Pons (tissue), 1 donor: ENCODE results near the gene SAFB2.

Source experiments
- DNase-seq: peaks from one replicate; pipeline ENCODE4 v3.0.0-alpha.2; 2016; ENCODE audit warnings: low spot score

Gene SAFB2

DNA sequence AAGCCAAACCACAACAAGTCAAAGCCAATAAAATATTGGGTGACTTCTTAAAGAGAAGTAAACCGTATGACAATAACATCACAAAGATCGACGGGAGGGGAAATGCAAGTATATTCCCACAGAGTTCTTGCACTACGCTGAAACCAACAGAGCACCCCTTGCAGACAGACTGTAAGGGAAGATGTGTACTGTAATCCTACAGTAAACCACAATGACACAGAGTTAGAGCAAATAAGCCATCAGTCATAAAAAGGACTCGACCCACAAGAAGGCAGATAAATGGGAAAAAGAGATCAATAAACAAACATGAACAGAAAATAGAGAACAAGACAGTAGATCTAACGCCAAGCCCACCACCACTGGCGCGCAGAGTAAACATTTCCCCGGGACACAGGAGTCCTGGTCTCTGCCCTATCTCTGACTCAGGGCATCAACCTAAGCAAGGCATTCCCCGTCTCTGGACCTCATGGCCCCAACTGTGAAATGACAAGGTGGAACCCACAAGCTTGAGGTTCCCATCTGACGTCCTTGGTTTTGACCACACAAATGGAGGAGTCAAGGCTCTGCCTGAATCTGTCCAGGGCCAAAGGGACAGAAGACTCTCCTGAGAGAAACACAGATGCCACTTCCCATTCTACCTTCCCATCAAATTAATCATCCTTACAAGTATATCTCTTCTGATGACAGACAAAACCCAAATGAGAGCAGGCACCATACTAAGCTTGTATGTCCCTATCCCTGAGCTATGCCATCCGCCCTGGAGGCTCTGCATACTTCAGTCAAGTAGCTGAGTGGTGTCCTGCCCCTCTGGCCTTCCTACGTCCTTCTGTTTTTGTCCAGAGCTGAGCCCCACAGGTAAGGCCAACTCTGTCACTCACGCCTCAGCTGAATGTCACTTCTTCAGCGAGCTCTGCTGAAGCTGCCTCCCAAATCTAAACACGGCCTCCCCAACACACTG lies 15.0 kb downstream of the SAFB2 start:
- DNase-seq = no peak

DNA sequence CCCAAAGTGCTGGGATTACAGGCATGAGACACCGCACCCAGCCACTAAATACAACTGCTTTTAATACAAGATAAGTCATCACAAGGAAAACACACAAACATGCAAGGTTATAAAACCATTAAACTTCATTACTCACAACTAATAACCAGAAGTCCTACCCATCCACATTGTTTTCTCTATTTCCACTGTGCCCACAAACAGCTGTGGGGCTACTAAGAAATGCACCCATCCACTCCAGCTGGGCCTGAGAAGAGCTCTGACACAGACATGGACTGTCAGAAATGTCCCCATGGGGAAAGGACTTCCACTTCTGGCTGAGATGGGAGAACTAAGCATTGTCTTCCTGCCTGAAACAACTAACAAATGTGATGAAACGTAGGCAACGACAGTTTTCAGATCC lies 17.2 kb downstream of the SAFB2 start:
- DNase-seq = no peak

DNA sequence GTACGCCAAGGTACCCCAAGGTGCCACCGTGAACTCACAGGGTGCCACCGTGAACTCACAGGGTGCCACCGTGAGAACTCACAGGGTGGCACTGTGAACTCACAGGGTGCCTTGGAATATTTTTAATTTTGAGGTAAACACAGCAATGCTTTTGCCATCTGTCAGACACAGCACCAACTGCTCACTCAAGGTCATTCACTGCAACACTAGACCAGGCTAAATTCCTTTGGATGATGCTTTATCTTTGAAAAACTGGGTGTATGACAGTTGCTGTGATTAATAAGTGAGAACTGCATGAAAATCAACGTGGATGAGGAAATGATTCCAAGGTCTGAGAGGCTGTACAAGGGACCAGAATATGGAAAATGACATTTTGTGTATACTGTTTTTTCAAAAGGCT lies 18.9 kb downstream of the SAFB2 start:
- DNase-seq = no peak

DNA sequence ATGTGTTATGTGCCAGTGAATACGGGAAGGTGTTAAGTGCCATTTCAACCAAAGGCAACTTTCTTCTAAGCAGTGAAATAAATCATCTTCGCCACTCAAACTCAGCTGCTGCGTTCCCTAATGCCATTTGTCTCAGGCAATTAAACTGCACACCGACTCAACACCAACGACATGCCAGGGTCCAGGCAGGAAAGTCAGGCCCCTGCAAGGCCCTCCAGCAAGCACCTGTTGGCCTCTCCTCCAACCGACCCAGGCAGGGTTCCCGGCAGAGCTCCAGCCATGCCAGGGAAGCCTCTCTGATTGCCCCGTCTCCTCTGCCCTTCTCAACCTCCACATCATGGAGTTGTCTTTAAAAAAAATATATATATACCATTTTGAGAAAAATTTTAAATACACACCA lies 21.8 kb downstream of the SAFB2 start:
- no peak for DNase-seq

DNA sequence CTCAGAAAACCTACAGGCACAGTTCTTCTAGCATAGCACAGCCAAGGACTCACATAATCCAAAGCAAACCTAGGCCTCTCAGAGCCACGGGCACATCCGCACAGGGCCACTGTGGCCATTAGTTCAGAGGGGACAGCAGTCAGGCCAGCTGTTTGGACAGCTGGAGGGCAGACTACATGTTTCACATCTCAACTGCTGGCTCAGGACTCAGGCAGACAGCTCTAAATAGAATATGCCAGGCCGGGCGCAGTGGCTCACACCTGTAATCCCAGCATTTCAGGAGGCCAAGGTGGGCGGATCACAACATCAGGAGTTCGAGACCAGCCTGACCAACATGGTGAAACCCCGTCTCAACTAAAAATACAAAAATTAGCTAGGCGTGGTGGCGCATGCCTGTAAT lies 26.8 kb downstream of the SAFB2 start:
- DNase-seq = no peak

DNA sequence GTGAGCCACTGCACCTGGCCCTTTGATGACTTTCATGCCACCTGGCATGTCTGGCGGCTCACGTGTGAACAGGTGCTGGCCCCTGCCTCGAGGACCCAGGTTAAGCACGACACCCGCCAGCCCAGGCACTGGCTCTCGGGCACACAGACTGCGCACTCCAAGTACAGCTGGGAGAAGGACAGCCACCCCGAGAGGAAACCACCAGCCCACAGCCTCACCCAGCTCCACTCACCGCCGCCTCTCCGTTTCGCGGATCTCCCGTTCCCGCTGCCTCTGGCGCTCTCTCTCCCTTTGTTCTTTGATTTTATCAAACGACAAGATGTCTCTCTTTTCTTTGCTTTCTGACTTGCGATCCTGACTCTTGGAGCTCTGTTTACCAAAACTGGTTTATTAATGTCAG lies 27.4 kb downstream of the SAFB2 start:
- no peak for DNase-seq

DNA sequence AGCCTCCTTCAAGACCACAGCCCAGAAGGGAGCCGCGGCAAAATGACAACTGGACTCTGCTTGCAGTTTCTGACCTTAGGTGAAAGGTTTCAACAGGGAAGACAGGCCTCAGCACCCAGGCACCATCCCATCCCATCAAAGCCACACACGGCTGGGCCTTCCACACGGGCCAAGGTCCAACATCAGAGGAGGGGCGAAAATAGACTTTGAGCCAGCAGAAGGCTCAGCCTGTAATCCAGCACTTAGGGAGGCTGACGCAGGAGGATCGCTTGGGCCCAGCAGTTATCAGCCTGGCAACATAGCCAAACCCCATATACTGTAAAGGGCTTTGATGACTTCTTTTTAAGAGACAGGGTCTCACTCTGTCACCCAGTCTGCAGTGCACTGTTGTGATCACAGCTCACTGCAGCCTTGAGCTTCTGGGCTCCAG lies 28.0 kb downstream of the SAFB2 start:
- DNase-seq = no peak

DNA sequence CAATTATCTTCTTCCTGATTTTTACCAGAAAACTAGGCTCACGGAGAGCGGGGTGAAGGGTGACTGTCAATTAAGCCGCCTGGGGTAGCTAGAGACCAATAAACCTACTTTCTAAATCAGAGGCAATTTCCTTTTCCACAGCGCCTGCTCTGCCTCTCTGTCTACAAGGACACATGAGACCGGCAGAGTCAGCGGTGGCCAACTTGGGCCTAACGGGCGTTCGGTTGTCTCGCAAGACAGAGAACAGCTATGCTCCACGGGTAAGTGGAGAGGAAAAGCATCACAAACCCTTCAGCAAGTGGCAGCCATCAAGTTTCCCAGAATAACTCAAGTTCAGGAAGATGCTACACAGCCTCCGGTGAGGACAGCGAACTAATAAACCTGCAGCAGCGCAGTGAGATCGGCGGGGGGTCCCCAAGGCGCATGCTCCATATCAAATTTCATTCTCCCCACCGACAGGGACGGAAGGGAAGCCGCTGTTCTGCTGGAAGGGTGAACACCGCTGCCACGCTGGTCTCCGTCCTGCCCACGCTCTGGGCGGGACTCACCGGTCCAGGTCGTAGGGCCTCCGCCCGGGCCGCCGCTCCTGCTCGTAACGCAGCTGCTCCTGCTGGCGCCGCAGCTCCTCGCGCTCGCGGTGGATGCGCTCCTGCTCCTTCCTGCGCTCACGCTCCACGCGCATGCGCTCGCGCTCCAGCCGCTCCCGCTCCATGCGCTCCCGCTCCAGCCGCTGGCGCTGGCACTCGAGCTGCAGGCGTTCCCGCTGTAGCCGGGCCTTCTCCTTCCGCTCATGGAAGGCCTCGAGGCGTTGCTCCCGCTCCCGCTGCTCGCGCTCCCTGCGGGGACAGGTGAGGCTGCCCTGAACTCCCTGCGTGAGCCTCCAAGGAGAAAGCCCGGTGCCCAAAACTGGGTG lies 29.0 kb downstream of the SAFB2 start:
- DNase-seq = no peak

DNA sequence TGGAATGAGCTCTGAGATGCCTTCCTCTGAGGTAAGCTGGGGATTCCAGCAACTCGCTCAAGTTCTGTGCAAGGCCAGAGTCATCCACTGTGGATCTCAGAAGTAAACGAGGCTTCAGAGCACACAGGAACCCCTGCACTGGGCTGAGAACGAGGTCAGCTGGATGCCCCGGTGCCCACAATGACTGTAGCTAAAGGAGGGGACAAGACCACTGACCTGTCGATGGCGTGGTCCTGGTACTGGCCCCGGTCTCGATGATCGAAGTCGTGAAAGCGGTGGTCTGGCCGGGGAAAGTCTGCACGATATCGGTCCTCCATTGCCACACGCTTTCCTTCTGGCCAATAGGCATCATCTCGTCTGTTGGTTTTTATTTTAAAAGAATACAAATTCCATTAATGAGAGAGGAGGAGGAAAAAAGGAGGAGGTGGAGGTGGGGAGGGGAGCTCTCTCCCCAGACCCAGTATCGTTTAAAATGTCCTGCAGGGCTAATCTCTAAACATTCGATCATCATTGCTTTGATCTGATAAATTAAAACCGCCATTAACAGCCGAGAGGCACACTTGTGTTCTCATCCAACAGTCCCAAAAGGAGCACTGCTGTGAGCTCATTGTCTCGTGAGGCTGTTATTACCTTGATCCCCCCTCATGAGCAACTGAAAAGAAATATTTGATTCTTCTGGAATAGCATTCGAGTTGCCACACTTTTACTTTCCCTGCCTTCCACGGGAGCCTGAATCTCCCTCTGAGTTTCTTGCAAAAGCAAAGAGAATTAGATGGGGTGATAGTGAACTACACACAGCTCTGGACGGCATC lies 29.8 kb downstream of the SAFB2 start:
- no peak for DNase-seq

DNA sequence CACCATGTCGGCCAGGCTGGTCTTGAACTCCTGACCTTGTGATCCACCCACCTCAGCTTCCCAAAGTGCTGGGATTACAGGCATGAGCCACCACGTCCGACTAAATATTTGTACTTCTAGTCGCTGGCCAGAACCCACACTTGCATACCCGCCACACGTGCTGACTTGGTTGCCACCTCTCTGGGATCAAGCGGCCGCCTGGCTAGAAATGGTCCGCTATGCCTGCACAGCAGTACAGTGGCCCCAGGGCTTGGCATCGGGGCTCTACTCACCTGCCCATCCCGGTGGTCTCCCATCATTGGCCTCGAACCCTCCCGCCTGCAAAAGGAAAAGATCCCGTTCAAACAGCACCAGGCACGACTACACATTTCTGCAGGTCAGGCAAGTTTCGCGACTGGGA lies 31.1 kb downstream of the SAFB2 start:
- no peak for DNase-seq

DNA sequence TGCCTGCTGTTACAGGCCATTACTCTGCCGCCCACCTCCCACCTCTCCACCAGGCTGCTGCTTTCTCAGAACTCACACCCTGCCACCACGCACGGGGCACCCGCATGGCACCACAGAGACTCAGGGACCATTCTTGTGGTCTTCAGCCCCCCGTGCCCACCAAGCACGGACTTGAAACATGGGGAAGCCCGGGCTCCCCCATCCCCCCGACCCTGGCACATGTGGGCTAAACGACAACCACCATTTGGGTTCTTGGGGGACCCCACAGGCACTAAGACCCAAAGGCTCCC lies 31.8 kb downstream of the SAFB2 start:
- DNase-seq = no peak

DNA sequence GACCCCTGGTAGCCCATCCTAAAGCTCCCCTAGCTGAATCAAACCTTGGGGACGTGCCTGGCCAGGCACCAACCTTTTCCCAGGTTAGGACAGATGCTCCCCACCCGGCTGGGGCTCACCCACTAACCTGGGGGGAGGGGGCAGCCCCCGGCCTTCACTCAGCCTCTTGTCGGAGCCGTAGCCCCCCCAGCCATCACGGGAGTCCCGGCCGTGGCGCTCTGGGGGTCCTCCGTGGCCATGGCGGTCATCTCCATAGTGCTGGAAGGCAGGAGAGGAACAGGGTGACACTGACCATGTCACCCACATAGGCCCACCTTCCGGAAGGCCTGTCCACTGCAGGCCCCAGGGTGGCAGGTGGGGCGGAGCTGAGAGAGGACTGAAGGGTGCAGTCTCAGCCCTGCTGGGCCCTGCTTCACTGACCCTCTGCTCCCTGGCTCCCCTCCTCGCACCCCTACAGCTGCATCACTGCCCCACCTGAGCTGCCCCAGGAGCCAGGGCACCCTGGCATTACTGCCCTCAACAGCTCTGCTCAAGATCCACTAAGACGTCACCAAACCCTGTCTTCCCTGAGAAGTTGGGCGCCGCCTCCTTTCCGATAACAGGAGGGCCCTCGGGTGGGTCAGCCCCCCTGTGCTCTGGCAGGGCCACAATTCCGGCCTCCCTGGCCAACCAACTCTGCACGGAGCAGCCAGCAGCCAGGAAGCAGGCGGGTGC lies 32.3 kb downstream of the SAFB2 start:
- DNase-seq = no peak

DNA sequence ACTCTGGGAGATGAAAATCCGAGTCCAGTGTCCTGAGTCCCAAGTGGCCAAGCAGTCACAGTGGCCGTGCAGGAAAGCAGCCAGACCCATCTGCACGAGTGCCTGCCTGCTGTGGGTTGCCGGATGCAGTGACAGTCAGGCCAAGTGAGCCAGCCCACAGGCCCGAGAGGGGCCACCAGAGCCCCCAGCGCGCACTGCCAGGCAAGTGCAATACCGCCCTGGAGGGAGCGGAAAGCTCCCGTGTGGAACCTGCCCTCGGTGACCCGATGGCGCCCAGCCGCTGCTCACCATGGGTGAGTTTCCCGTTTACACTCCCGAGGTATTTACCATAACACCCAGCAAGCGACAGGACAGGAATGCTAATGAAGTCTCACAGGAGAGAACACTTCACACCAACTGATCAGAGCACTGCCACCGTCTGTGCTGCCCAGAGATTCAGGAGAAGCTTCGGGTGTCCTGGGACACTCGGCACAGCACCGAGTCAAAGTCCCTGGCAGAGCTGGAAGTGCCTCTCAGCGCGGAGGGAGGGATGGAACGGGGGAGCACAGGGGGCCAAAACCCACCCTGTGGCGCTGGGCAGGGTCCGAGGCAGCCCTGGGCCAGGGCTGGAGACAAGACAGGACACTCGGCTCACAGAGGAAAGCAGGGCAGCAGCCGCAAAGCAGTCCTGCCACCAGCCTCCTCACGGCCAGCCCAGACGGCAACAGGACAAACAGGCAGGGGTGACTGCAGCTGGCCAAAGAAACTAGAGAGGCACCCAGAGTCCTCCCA lies 33.5 kb downstream of the SAFB2 start:
- no peak for DNase-seq

DNA sequence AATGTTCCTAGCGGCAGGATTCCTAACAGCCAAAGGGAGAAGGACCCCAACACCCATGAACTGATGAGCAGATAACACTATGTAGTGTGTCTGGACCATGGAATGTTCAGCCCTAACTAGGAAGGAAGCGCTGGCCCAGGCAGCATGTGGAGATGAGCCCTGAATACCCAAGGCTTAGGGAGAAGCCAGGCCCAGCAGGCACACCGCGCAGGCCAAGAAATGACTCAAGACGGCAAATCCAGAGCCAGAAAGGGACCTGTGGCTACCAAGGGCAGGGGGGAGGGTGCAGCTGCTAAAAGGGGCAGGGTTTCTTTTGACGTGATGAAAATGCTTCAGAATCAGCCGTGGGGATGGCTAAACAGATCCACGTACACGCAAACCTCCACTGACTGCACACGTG lies 34.1 kb downstream of the SAFB2 start:
- DNase-seq = peak; percentile 24

DNA sequence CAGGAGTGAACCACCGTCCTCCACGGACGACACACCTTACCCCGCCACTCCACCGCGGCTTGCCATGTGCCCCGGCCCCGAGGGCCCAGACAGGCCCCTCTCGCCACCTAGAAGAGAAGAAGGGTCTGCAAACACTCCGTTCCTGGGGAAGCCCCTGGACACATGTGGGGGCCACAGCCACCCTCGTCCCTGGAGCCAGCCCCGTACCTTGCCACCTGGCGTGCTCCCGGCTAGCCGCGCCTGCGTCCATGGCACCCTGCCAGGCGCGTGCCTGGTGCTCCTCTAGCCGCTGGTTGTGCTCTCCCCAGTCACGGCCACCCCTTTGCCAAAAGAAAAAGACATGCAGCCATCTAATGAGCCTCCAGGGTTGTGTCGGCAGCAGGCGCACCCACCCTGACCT lies 34.9 kb downstream of the SAFB2 start:
- no peak for DNase-seq

DNA sequence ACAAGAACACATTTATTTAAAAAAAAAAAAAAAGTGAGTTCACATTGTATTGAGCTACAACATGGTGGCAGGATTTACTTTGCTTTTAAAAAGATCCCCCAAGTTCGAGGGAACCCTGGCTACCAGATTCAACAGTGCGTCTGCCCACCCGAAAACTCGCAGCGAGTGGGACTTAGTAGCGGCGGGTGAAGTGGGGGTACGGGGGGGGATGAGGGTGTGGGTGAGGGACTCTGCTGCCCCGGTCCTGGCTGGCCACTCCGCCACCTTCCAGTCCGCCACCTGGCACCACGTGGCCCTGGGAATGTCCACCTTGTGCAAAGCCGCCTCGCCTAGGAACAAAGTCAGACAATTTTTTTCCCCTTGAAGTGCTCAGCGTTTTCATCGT lies 35.5 kb downstream of the SAFB2 start:
- no peak for DNase-seq

DNA sequence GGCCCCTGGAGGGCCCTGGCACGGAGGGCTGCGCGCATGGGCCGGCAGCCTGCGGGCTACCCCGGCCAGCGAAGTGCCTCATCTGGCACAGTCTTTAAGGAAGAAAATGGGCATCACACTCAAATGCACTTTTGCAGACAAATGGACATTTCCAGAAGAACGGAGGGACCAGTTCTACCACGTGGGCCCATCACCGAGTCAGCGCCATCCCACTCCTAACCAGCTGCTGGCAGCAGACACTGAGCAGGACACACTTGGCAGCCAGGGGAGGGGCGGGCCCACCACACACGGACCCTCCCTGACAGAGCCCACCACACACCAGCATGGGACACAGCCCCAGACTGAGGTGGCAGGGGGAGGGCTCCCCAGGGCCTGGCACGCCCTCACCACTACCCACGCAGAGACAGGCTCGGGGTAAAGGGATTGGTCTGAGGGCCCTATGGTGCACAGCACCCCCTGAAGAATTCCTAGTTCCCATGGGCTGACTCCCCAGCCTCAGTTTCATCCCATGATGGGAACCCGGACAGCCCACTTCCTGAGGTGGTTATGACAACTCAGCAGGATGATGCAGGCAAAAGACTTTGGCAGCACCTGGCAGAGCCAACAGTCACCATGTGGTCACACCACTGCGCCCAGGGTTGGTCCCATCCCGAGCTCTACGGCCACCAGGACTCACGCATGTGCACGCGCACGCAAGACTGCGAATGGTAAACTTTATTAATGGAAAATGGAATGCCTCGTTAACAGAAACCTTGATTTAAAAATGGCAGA lies 36.1 kb downstream of the SAFB2 start:
- peak; percentile 25 for DNase-seq

DNA sequence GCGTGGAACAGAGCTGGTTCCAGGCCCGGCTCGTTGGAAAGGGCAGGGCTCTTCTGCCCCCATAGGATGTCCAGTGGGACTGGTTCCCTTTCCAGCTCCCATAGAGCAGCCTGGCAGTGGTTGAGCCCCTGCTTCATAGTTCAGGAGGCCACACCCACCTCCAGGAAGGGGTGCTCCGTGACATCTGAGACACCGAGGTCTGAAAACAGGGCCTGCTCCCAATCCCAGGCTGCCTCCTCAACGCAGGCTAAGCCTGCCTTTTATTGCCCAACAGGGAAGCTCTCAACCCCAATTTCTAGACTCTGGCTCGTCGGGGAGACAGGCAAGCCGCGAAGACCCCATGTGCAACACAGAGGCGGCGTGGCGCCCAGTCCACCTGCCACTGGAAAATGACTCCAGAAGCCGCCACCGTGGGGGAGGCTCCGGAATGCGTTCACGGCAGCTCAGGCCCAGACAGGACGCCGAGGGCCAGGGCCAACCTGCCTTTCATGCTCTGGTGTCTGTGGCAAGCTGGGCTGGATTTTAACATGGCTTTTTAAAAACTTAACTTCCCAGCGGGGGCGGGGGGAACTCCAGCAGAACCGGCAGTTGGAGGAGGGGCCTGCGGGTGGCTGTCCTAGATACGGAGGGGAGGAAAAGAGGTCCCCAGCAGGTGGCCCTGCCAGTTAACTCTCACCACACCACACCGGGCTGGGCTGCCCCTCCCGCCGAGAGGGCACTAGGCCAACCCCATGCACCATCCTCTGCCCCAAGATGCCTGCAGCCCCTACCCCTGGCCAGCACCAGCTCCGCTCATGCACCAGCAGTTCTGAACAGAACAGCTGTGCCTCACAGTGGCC lies 36.9 kb downstream of the SAFB2 start:
- no peak for DNase-seq

DNA sequence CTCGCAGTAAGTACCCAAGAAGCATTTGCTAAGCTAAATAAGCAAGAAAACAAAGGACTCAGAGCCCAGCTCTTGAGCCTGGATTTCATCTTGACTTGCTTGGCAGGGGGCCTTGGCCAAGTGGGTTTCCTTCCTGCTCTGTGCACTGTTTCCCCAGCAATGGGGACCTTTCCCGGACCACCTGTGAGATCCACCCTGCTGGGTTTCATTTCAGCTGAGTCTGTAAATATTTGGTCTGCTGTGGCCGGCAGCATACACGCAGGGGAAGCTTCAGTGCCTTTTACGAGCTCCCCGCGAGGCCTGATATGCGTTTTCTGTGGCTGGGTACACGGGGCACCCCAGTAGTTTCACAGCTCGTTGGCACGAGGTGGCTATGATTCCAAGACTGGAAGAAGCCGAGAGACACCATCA lies 42.4 kb downstream of the SAFB2 start:
- DNase-seq = no peak
